DMS79 (cell line): ENCODE results near the gene PTGER1.
"Not testable (repeated sequence)": the region's sequence is repeated elsewhere in the genome, so short reads cannot be mapped to it uniquely, and the experiment has no call there.

Experiments used
- DNase-seq: peaks from one replicate; lab custom pipeline; 2025; lab: John Stamatoyannopoulos, UW

Gene PTGER1

DNA sequence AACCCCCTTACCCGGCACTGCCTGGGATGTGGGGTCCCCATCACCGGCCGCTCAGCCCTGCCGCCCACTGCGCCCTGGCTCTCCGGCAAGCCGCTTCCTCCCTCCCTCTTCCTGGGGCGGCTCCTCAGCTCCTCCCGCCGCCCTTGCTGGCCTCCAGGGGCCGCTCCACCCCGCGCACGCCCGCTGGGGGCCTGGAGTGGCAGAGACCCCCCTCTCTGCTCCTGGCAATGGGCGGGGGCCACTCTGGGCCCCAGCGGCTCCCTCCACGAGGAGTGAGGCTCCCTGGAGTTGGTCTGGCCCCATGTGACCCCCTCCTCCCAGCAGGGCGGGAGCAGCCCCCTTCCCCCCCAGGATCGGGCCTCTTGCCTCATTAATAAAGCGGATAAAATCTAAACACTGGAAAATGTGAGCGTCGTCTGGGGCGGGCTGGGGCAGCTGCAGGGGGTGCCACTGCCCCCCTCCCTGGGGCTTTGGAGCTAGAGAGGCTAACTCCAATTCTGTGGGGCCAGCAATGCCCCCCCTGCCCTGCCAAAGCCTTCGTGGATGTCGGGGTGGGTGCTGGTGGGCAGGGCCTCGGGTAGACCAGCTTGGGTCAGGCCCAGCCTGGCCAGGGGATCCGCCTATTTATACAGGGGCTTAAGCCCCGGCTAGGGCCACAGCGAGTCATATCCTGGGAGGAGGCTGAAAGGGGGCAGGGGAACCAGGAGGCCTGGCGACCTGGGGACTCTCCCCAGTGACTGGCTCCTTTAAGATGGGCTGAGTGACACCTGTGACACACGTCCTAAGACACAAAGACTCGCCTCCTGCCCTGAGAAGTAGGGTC is at the start of gene PTGER1:
Gene PTGER1 (minus strand): TSS at position 104 of the 823 bp plus-strand sequence. CDS start 1,034 bp downstream, outside the sequence.
- no peak for DNase-seq

DNA sequence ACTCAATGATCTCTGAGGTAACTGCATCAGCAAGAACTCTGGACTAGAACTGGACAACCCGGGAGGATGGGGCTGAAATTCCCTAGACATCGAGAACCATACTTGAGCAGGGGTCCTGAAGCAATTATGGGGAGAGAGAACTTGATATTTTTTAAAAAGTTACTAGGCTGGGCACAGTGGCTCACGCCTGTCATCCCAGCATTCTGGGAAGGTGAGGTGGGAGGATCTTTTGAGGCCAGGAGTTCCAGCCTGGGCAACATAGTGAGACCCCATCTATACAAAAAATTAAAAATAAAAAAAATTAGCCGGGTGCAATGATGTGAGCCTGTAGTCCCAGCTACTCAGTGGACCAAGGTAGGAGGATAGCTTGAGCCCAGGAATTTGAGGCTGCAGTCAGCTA is 45.4 kb upstream of the PTGER1 start:
- no peak for DNase-seq

GRCh38 chr19:14519860-14520407 is 44.8 kb upstream of the PTGER1 start:
- DNase-seq, result no peak

- no peak for DNase-seq
Measured at GRCh38 chr19:14519245-14519859, 44.2 kb upstream of the PTGER1 start.

- DNase-seq, result no peak
Measured at GRCh38 chr19:14517840-14518505, 42.8 kb upstream of the PTGER1 start, which contains the start of gene DNAJB1. TSS of gene DNAJB1 (minus strand) at chr19:14518397. CDS start at chr19:14518349, 48 bp downstream.

DNA sequence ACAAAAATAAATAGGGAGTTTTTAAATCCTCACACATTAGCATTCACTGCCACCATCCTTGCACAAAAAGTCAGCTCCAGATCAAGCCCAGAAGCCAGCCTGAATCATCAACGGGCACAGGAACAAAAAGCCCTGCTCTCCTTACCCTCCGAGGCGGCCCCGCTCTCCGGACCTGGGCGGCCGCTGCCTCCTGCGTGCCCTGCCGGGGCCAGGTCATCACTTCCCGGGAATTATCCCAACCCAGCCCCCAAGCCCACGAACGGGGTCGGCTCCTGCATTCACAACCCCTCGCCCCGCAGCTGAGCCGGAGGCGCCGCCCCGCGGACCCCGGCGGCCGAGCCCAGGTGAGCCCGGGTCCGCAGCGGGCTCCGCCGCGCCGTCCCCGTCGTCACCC is 42.3 kb upstream of the PTGER1 start:
- no peak for DNase-seq

DNA sequence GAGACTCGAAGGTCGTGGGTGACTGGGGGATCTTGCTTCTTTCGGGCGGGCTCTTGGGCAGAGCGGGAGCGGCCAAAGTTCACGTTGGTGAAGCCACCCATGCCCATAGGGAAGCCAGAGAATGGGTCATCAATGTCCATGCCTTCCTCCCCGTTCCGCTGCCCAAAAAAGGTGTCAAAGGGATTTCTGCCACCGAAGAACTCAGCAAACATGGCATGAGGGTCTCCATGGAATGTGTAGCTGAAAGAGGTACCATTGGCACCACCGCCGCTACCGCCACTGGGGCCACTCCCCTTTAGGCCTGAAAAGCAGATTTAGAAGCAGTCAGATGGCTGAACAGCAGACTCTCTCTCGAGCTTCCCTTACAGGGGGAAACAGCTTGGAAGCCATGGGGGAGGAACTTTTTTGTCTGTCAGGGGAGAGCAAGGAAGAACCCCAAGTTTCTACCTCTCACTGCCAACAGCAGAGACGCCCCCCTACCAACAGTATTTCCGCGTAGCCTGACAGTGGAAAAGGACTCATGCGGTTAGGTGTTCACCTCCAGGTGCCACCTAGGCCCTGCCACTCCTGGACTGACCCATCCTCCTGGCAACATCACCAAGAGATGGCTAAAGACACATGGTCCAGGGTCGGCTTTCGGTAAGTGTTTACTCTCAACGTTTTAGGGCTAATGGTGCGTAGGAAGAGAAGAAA is 41.7 kb upstream of the PTGER1 start:
- no peak for DNase-seq

DNA sequence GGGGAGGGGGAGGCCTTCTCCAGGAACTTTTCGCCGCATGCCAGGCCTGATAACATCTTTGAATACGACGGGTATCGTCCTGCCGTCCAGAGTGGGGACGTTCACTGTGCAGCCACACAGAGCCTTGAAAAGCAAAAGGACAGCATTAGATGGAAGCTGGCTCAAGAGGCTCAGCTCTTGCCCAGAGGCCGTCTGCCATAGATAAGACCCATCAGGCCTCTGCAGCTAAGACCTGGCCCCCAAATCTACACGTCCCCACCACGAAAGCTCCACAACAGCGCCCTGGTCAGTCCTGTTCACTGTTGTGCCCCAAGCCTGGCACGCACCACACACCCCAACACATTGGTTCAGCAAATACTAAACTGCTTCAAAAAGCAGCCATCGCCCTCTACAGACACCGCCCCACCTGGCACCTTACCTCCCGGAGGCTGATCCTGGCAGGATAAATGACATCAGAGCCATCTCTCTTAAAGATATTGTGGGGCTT is 40.9 kb upstream of the PTGER1 start:
- DNase-seq, result no peak

- no peak for DNase-seq
Measured at GRCh38 chr19:14515501-14516047, 40.4 kb upstream of the PTGER1 start.

DNA sequence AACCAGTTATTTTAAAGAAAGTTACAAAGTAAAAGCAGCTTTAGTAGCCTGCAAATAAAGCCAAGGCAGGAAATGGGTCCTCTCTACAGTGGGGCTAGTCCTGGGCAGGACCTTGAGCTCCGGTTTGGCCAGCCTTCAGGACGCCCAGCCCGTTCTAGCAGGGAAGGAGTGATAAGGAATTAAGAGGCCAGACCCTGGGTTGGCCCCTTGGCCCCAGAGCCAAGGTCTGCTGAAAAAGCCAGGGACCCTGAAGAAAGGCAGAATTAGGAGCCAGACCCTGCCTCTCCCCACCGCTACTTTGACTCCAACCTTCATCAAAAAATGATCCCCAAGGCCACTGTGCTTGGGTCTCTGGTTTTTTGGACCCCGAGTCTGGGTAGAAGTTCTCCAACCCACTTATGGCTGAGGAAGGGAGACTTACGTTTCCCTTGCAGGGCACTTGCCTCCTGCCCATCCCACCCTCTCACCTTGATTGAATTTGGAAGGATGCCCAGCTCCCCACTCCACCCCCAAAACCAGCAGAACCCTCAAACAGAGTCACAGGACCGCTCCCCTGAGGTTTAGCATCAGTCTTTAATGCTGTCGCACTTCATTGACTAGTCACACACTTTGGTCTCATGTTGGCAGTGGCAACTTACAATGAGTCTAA is 39.2 kb upstream of the PTGER1 start:
- peak; percentile 63 for DNase-seq

DNA sequence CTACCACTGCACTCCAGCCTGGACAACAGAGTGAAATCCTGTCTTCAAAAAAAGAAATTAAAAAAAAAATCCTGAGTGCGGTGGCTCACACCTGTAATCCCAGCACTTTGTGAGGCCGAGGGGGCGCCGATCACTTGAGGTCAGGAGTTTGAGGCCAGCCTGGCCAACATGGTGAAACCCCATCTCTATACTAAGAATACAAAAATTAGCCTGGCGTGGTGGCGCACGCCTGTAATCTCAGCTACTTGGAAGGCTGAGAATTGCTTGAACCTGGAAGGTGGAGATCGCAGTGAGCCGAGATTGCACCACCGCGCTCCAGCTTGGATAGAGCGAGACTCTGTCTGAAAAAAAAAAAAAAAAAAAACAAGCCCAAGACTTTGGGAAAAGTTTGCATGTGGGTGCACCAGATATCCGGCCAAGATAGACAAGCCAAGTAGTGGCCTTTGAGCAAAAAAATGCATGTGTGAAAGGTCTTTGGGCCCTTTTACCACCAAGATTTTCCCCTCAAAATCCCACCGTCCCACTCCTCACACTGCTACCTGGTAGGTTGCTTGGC is 37.3 kb upstream of the PTGER1 start:
- DNase-seq, result no peak

GRCh38 chr19:14511229-14511593 is 36.1 kb upstream of the PTGER1 start:
- DNase-seq, result no peak

DNA sequence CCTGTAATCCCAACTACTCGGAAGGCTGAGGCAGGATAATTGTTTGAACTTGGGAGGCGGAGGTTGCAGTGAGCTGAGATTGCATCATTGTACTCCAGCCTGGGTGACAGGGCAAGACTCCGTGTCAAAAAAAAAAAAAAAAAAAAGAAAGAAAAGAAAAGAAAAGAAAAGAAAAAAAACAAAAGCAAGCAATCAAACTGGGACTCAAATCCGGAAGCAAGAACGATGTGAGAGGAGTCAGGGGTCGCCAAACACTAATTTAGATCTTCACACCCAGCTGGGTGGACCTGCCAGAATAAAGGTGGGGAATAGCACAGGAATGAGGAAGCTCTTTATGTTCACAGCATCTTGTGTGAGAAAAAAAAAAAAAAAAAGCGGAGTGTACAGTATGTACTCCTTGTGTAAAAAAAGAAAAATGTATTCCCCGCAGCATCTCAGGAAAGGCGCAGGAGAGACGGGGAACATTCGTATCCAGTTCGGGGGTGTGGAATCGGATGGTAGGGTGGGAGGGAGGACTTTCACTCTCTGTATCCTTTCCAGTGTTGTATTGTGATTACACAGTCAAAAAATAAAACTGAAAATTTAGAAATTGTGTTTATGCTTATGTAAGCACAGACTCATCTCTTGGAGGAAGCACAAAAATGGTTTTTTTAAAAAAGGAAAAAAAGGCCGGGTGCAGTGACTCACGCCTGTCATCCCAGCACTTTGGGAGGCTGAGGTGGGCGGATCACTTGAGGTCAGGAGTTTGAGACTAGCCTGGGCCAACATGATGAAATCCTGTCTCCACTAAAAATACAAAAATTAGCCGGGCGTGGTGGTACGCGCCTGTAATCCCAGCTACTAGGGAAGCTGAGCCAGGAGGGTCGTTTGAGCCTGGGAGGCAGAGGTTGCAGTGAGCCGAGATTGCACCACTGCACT is 35.4 kb upstream of the PTGER1 start:
- DNase-seq, result no peak

- no peak for DNase-seq
Measured at GRCh38 chr19:14507704-14508542, 32.8 kb upstream of the PTGER1 start.

DNA sequence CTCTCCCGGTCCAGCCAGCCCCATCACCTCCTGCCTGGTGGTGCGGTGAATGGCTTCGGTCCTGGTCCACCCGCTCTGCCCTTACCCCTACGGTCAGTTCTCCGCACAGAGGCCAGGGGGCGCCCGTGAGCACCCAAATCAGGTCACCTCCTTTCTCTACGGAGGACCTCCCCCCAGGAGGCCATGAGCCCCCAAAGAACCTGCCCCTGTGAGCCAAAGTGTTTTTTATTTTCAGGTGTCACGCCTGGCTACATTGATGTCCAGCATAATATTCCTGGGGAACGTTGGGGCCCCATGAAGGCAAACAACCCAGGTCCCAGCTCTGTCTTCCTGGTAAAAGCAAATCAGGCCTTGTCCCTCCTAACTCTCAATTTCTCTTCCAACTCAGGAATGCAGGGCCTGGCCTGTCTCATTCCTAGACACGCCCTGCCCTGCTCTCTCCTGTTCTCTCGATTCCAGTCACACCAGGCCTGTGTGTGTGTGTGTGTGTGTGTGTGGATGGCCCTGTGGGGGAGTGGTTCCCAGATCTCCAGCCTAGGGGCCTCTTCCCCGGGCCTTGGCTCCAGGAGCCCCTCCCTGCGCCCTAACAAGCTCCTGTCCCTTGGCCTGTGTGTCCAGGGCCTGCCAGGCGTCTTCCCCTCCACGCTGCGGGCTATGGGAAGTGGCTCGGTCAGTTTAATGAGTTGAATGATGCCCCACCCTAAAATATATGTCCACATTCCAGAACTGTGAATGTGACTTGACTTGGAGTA is 30.5 kb upstream of the PTGER1 start:
- DNase-seq, result no peak

DNA sequence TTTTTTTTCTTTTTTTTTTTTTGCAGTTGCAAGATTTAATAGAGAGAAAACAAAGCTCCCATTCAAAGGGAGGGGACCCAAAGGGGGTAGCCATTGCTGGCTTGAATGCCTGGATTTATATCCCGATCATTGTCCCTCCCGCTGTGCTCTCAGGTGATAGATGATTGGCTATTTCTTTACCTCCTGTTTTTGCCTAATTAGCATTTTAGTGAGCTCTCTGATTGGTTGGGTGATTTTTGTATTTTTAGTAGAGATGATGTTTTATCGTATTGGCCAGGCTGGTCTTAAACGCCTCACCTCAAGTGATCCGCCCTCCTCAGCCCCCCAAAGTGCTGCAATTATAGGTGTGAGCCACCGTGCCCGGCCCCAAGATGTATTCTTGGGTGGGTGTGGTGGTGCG is 29.4 kb upstream of the PTGER1 start:
- DNase-seq, result not testable (repeated sequence)

DNA sequence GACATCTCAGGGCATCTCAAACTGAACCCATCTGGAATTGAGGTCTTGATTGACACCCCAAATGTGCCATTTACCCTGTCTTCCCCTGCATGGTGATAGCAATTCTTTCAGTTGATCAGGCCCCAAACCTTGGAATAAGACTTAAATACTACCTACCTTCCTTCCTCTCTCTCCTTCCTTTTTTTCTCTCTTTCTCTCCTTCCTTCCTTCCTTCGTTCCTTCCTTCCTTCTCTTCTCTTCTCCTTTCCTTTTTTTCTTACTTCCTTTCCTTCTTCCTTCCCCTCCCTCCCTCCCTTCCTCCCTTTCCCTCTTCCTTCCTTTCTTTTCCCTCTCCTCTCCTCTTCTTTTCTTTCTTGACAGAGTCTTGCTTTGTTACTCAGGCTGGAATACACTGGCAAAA is 28.1 kb upstream of the PTGER1 start:
- no peak for DNase-seq
